ENCODE results near the gene LOXL1. TPM values are rescaled to one million over a fixed set of nuclear protein-coding genes. Genes with fewer than 3 reads are reported as not detected.
A peak's percentile ranks its signal among the peaks of the same experiment; 100 is the strongest.

LOXL1 gene
- total and polyA plus RNA-seq, 7 donors = 3.0 to 27.7 (median 9.7) TPM; not detected in 1

DNA sequence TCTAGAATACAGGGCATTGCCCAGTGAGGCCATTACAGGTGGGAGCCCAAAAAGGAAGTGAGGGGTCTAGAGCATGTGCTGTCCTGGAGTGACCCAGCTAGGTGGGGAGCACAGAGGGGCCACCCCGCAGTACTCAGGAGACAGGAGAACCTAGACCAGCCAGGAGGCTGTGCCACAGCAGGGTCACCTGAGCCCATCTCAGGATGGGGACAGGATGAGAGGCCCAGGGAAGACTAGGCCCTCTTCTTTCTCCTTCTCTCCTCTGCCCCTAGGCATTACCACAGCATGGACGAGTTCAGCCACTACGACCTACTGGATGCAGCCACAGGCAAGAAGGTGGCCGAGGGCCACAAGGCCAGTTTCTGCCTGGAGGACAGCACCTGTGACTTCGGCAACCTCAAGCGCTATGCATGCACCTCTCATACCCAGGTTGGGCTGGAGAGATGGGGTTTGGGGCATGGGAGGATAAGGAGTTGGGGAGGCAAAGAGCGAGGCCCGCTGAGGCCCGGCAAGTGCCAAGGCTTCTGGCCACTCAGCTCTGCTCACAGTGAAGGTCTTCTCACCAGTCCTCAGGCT lies 20.6 kb downstream of the LOXL1 start:
- DNase-seq = no peak
- no peaks in the 10 kb centered on the region for H3K27me3 ChIP-seq
- H3K4me3 ChIP-seq = no peak overlapping the region
- intact Hi-C loops (cut with DNase I) = no loop called here
- TF ChIP-seq POLR2AphosphoS5 (IDR thresholded peaks at IDR 0.05) (no peak), POLR2A (IDR thresholded peaks at IDR 0.05) (no peak), EP300 (IDR thresholded peaks at IDR 0.05) (no peak)
- TF ChIP-seq, protein P1, sequence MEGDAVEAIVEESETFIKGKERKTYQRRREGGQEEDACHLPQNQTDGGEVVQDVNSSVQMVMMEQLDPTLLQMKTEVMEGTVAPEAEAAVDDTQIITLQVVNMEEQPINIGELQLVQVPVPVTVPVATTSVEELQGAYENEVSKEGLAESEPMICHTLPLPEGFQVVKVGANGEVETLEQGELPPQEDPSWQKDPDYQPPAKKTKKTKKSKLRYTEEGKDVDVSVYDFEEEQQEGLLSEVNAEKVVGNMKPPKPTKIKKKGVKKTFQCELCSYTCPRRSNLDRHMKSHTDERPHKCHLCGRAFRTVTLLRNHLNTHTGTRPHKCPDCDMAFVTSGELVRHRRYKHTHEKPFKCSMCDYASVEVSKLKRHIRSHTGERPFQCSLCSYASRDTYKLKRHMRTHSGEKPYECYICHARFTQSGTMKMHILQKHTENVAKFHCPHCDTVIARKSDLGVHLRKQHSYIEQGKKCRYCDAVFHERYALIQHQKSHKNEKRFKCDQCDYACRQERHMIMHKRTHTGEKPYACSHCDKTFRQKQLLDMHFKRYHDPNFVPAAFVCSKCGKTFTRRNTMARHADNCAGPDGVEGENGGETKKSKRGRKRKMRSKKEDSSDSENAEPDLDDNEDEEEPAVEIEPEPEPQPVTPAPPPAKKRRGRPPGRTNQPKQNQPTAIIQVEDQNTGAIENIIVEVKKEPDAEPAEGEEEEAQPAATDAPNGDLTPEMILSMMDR (IDR thresholded peaks at IDR 0.05) = no peak
- 96 to 97% methylated on average over 9 of the region's 9 CpGs for WGBS, 2 donors
- no peaks in the 10 kb centered on the region for H3K9me3 ChIP-seq
- H3K27ac ChIP-seq = no peak overlapping the region
- H3K36me3 ChIP-seq = peaks cover 0 to 16% (median 5%) of the 10 kb centered on the region in 4 donors
- peaks cover 0 to 22% (median 13%) of the 10 kb centered on the region in 4 donors for H3K4me1 ChIP-seq

DNA sequence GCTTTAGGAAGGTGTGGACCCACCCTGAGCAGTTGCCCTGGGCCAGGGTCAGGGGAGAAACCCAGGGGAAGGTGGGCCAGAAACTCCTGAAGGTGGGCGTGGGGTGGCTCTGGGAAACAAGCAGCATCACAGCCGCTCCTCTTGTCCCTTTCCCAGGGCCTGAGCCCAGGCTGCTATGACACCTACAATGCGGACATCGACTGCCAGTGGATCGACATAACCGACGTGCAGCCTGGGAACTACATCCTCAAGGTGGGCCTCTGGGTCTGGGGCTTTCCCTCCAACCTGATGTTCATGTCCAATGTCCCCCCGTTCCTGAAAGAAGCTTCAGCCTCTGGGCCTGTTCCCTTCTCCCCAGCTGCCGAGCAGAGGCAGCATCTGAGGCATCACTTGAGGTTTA lies 21.4 kb downstream of the LOXL1 start:
- Histone ChIP-seq H3K4me1 (peaks cover 0 to 30% (median 18%) of the 10 kb centered on the region in 4 donors), H3K36me3 (peaks cover 0 to 16% (median 6%) of the 10 kb centered on the region in 4 donors), H3K9me3 (no peaks in the 10 kb centered on the region), H3K27me3 (no peaks in the 10 kb centered on the region), H3K4me3 (no peak overlapping the region), H3K27ac (no peak overlapping the region)
- no peak for DNase-seq
- intact Hi-C loops (cut with DNase I) = no loop called here
- 94 to 95% methylated on average over 9 of the region's 9 CpGs for WGBS, 2 donors
- TF ChIP-seq, protein P1 (IDR thresholded peaks at IDR 0.05) = no peak
- no peak for TF ChIP-seq POLR2AphosphoS5 (IDR thresholded peaks at IDR 0.05)

DNA sequence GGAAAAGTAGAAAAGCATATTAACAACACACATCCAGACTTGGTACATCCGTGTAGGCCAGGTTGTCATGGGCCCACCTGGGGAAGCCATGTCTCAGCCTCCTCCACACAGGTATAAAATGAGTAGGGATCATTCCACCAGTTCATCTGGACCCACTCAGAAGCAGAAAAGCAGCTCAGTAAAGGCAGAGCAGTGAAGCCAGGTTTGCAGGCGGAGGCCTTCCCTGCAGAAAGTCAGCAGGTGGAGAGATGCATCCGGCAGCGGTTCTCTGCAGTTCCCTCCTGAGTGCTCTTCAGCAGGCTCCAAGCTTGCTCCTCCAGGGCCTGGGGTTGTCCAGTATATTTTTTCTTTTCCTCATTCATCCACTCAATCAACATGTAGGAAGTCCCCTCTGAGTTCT lies 22.1 kb downstream of the LOXL1 start:
- H3K4me3 ChIP-seq = no peak overlapping the region
- H3K9me3 ChIP-seq = no peaks in the 10 kb centered on the region
- intact Hi-C loops (cut with DNase I) = no loop called here
- peaks cover 0 to 31% (median 18%) of the 10 kb centered on the region in 4 donors for H3K4me1 ChIP-seq
- H3K27ac ChIP-seq = no peak overlapping the region
- H3K36me3 ChIP-seq = peaks cover 0 to 16% (median 7%) of the 10 kb centered on the region in 4 donors
- H3K27me3 ChIP-seq = no peaks in the 10 kb centered on the region
- WGBS, 2 donors = 92 to 96% methylated on average over 4 of the region's 4 CpGs
- no peak for TF ChIP-seq POLR2AphosphoS5 (IDR thresholded peaks at IDR 0.05)
- no peak for DNase-seq

DNA sequence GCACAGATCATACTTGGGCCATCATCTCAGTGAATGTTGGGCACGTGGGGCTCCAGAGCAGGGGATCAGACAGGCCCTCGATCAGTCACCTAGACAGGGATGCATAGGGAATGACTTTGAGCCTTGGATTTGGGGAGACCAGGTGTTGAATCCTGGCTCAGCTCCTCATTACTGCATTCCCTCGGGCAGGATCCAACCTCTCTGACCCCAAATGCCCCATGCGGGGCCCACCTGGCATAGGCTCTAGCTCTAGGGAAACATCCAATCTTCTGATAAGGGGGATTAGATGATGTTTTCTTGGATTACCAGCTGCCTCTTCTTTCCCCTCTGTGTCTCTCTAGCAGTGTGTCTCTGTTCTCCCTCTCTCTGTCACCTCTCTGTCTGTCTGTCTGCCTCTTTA lies 22.7 kb downstream of the LOXL1 start:
- Histone ChIP-seq H3K27me3 (no peaks in the 10 kb centered on the region), H3K27ac (no peak overlapping the region), H3K4me3 (no peak overlapping the region), H3K9me3 (no peaks in the 10 kb centered on the region), H3K36me3 (peaks cover 0 to 16% (median 7%) of the 10 kb centered on the region in 4 donors), H3K4me1 (peaks cover 0 to 31% (median 18%) of the 10 kb centered on the region in 4 donors)
- no peak for DNase-seq
- WGBS, 2 donors = 77 to 80% methylated on average over 4 of the region's 4 CpGs
- no peak for TF ChIP-seq POLR2AphosphoS5 (IDR thresholded peaks at IDR 0.05)
- TF ChIP-seq EP300 (IDR thresholded peaks at IDR 0.05) = no peak
- TF ChIP-seq, protein P1 (IDR thresholded peaks at IDR 0.05) = no peak
- TF ChIP-seq POLR2A (IDR thresholded peaks at IDR 0.05) = no peak
- intact Hi-C loops (cut with DNase I) = no loop called here

DNA sequence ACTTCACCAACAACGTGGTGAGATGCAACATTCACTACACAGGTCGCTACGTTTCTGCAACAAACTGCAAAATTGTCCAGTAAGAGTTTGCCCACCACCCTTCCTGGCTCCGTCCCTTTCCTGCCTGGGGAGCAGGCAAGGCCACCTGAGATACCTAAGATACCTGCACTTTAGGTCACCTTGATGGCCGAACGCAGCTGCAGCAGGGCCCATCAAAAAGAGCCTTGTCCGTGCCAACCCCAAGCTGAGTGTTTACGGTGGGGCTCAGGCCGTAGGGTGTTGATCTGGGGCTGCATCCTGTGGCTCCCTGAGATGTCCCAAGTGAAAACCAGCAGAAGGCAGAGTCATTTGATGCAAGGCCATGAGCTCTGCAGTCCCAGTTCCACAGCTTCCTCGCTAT lies 23.2 kb downstream of the LOXL1 start:
- TF ChIP-seq EP300 (IDR thresholded peaks at IDR 0.05) = no peak
- H3K4me1 ChIP-seq = peaks cover 0 to 28% (median 18%) of the 10 kb centered on the region in 4 donors
- no peaks in the 10 kb centered on the region for H3K27me3 ChIP-seq

DNA sequence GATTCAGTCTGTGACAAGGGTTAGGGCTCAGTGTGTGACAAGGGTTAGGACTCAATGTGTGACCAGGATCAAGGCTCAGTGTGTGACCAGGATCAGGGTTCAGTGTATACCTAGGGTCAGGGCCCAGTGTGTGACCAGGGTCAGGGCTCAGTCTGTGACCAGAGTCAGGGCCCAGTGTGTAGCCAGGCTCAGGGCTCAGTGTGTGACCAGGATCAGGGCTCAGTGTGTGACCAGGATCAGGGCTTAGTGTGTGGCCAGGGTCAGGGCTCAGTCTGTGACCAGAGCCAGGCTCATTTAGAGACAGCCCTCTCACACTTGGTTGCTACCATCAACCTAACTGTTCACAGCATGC lies 24.2 kb downstream of the LOXL1 start:
- TF ChIP-seq, protein P1 (IDR thresholded peaks at IDR 0.05) = no peak
- TF ChIP-seq EP300 (IDR thresholded peaks at IDR 0.05) (no peak), POLR2A (IDR thresholded peaks at IDR 0.05) (no peak), POLR2AphosphoS5 (IDR thresholded peaks at IDR 0.05) (no peak)
- Histone ChIP-seq H3K4me1 (peaks cover 0 to 23% (median 18%) of the 10 kb centered on the region in 4 donors), H3K27me3 (no peaks in the 10 kb centered on the region), H3K27ac (peak overlapping the region; percentile 91 to 98 (median 94)), H3K4me3 (no peak overlapping the region), H3K9me3 (no peaks in the 10 kb centered on the region), H3K36me3 (peaks cover 0 to 16% (median 7%) of the 10 kb centered on the region in 4 donors)
- intact Hi-C loops (cut with DNase I) = no loop called here
- DNase-seq = no peak

More for the DNA sequence above, 23.2 kb downstream of the LOXL1 start:
- Histone ChIP-seq H3K36me3 (peaks cover 0 to 16% (median 7%) of the 10 kb centered on the region in 4 donors), H3K4me3 (no peak overlapping the region), H3K9me3 (no peaks in the 10 kb centered on the region), H3K27ac (no peak overlapping the region)
- 91 to 93% methylated on average over 10 of the region's 10 CpGs for WGBS, 2 donors
- intact Hi-C loops (cut with DNase I) = no loop called here
- DNase-seq = no peak

Data from sigmoid colon (tissue), 7 donors.